GM12878 (cell line): ENCODE measurements around the gene SCD5. TPM values are rescaled to one million over a fixed set of nuclear protein-coding genes. Genes with fewer than 3 reads are reported as not detected.

ENCODE experiments used
- ATAC-seq: fragments of 200-7000 bp; cut with Tn5 transposase; 3 replicates; pipeline ENCODE4 v1.9.1; 2020; ENCODE audit warnings: mild to moderate bottlenecking, moderate library complexity
- BruUV-seq: library from RNA; stranded (reverse); fragments of 400-500 nt; replicated peaks from 2 replicates; lab custom pipeline; 2021; lab: Mats Ljungman, UMichigan
- CTCF ChIA-PET: fragments of 300-600 bp; sonication (Branson Sonifier 250); formaldehyde crosslinking; extraction: SDS; loops from one replicate; lab custom pipeline; 2021; ENCODE audit warnings: inconsistent platforms; lab: Yijun Ruan, JAX
- POLR2A ChIA-PET: fragments of 350-600 bp; formaldehyde crosslinking; extraction: SDS; loops from one replicate; lab custom pipeline; 2021; ENCODE audit warnings: inconsistent platforms; lab: Charles Lee
- RAD21 ChIA-PET: fragments of 300-600 bp; sonication (Branson Sonifier 250); formaldehyde crosslinking; loops from one replicate; lab custom pipeline; 2023; ENCODE audit warnings: antibody characterized with exemption; ENCODE audit not compliant: unreplicated experiment; lab: Charles Lee
- SMC1A ChIA-PET: fragments of 300-600 bp; sonication (Branson Sonifier 250); formaldehyde crosslinking; loops from one replicate; lab custom pipeline; 2023; ENCODE audit not compliant: unreplicated experiment, uncharacterized antibody; lab: Charles Lee
- DNase-seq: peaks from one replicate; pipeline ENCODE4 v3.0.0-alpha.2; 2011; ENCODE audit warnings: low read depth, low spot score
- FAIRE-seq: peaks from 3 replicates; lab custom pipeline; 2011; peaks lifted over from hg19 to GRCh38; lab: Jason Lieb, UNC
- H2AFZ ChIP-seq: 2 replicates; pipeline ENCODE4 v1.6.0; 2011; ENCODE audit warnings: low read depth, low read length, control low read depth; ENCODE audit not compliant: control insufficient read depth
- H3K27ac ChIP-seq: 2 replicates; pipeline ENCODE4 v1.5.1; 2011; ENCODE audit warnings: control low read depth; ENCODE audit not compliant: control insufficient read depth, insufficient read depth
- H3K27me3 ChIP-seq, 2 experiments: replicated peaks in 1 of 2; 2 replicates each; pipeline versions ENCODE4 v1.6.0 to v1.6.1; 2011; ENCODE audit warnings: low read length in 1 of 2; ENCODE audit not compliant: control insufficient read depth in 2 of 2, insufficient read depth in 2 of 2
- H3K36me3 ChIP-seq, 2 experiments: 2 replicates each; pipeline ENCODE4 v1.5.1; 2011; ENCODE audit warnings: low read length in 1 of 2; ENCODE audit not compliant: control insufficient read depth in 2 of 2, insufficient read depth in 2 of 2
- H3K4me1 ChIP-seq: 2 replicates; pipeline ENCODE4 v1.6.1; 2011; ENCODE audit warnings: mild to moderate bottlenecking, low read length, moderate library complexity, mixed read lengths; ENCODE audit not compliant: control insufficient read depth, insufficient read depth
- H3K4me2 ChIP-seq: 2 replicates; pipeline ENCODE4 v1.6.0; 2011; ENCODE audit warnings: control low read depth; ENCODE audit not compliant: control insufficient read depth, insufficient read depth
- H3K4me3 ChIP-seq: fragments of 200-600 bp; sonication (generic); 2 replicates; pipeline ENCODE4 v1.5.1; 2016
- H3K79me2 ChIP-seq: 2 replicates; pipeline ENCODE4 v1.6.0; 2011; ENCODE audit warnings: low read length; ENCODE audit not compliant: control insufficient read depth, insufficient read depth
- H3K9ac ChIP-seq: 2 replicates; pipeline ENCODE4 v1.8.0; 2011; ENCODE audit warnings: low read length, control low read depth, mixed read lengths; ENCODE audit not compliant: control insufficient read depth, insufficient read depth
- H3K9me3 ChIP-seq: replicated peaks from 3 replicates; pipeline ENCODE4 v1.5.1; 2011; ENCODE audit warnings: mild to moderate bottlenecking, low read length; ENCODE audit not compliant: control insufficient read depth, insufficient read depth
- H4K20me1 ChIP-seq: 2 replicates; pipeline ENCODE4 v1.6.0; 2011; ENCODE audit not compliant: control insufficient read depth, insufficient read depth
- BRCA1 ChIP-seq: IDR thresholded peaks from 2 replicates; pipeline ENCODE4 v1.6.1; 2011; ENCODE audit warnings: low read depth, low read length, improper control_type of control experiment
- CHD4 ChIP-seq: fragments of 200-600 bp; sonication (generic); IDR thresholded peaks from 2 replicates; pipeline ENCODE4 v1.6.1; 2016; ENCODE audit warnings: mild to moderate bottlenecking
- IRF4 ChIP-seq: IDR thresholded peaks from 2 replicates; pipeline ENCODE4 v1.6.1; 2011; ENCODE audit warnings: low read depth, low read length
- KAT2A ChIP-seq: conservative IDR thresholded peaks from 2 replicates; pipeline ENCODE4 v1.6.1; 2011; ENCODE audit warnings: low read depth, low read length; ENCODE audit not compliant: control insufficient read depth
- MTA2 ChIP-seq: fragments of 450-650 bp; IDR thresholded peaks from 2 replicates; pipeline ENCODE4 v1.6.1; 2016; ENCODE audit warnings: low read depth, mild to moderate bottlenecking, moderate library complexity
- MTA3 ChIP-seq: IDR thresholded peaks from 2 replicates; pipeline ENCODE4 v1.6.1; 2012; ENCODE audit warnings: low read length, inconsistent platforms, borderline replicate concordance
- NFYB ChIP-seq: IDR thresholded peaks from 2 replicates; pipeline ENCODE4 v1.6.1; 2011; ENCODE audit warnings: low read depth, mild to moderate bottlenecking, low read length, improper control_type of control experiment, moderate library complexity; ENCODE audit not compliant: insufficient read depth
- RB1 ChIP-seq: fragments of 450-650 bp; formaldehyde crosslinking; IDR thresholded peaks from 2 replicates; pipeline ENCODE4 v1.6.1; 2017; ENCODE audit warnings: mild to moderate bottlenecking, borderline replicate concordance
- SMAD1 ChIP-seq: fragments of 450-650 bp; IDR thresholded peaks from 2 replicates; pipeline ENCODE4 v1.6.1; 2018; ENCODE audit warnings: mild to moderate bottlenecking, low read depth; ENCODE audit not compliant: partially characterized antibody
- SRF ChIP-seq, 2 experiments: IDR thresholded peaks; 2 replicates each; pipeline ENCODE4 v1.6.1; 2011; ENCODE audit warnings: low read depth in 2 of 2, low read length in 2 of 2, mild to moderate bottlenecking in 1 of 2, moderate library complexity in 1 of 2
- WRNIP1 ChIP-seq: IDR thresholded peaks from 2 replicates; pipeline ENCODE4 v1.6.1; 2011; ENCODE audit warnings: low read depth, low read length, improper control_type of control experiment, borderline replicate concordance
- WGBS: methylation state at CpG from one replicate; pipeline ENCODE4 v1.1.6; 2016; ENCODE audit warnings: low lambda C conversion rate; ENCODE audit not compliant: insufficient replicate concordance, insufficient coverage; ENCODE audit errors: missing lambda C conversion rate; 5-methylcytosine and 5-hydroxymethylcytosine counted together
- in situ Hi-C: fragments of 300-500 bp; cut with MboI; formaldehyde crosslinking; loops from 9 replicates; pipeline ENCODE4 v1.14.3; 2018; ENCODE audit warnings: mixed read lengths
- intact Hi-C: fragments of 100-400 bp; cut with micrococcal nuclease; formaldehyde crosslinking; loops from one replicate; pipeline ENCODE4 v1.14.2; 2022; ENCODE audit not compliant: unreplicated experiment
- polyA plus RNA-seq, 11 experiments: library from polyadenylated mRNA; depleted of rRNA in 4 of 11; unstranded in 6 of 11; stranded (reverse) in 5 of 11; fragments of >200 nt; fragmentation: Nextera tagmentation in 4 of 11; fragmentation: Illumina TruSeq in 1 of 11; extraction: Ambion mirVana in 4 of 11; extraction: Trizol in 1 of 11; gene quantifications; 1 replicate in 1 of 11; 2 replicates in 10 of 11; pipeline versions ENCODE4 v1.2.1 to v1.2.3, GENCODE V29; 2011 to 2016; ENCODE audit warnings: inconsistent platforms in 2 of 11, missing spikeins in 2 of 11, low read depth in 1 of 11
- total RNA-seq, 4 experiments: library from RNA; depleted of rRNA in 3 of 4; stranded (reverse); fragments of >200 nt in 3 of 4; fragmentation: Illumina TruSeq in 1 of 4; extraction: Trizol in 1 of 4; gene quantifications; 2 replicates each; pipeline versions ENCODE4 v1.2.1 to v1.2.3, GENCODE V29; 2013 to 2021
- TF ChIP-seq, protein P1 (sequence below): fragments of 450-650 bp; IDR thresholded peaks from 2 replicates; pipeline ENCODE4 v1.6.1; 2017; ENCODE audit warnings: low read depth, mild to moderate bottlenecking, moderate library complexity
- TF ChIP-seq, protein P2 (sequence below): IDR thresholded peaks from 2 replicates; pipeline ENCODE4 v1.6.1; 2011; ENCODE audit warnings: borderline replicate concordance, low read depth, mild to moderate bottlenecking, moderate library complexity, mixed read lengths, low read length; ENCODE audit not compliant: insufficient read depth; ENCODE audit errors: extremely low read length
- TF ChIP-seq, protein P3 (sequence below): IDR thresholded peaks from 2 replicates; pipeline ENCODE4 v1.6.1; 2012; ENCODE audit warnings: mild to moderate bottlenecking, low read depth, low read length

SCD5 gene
- total and polyA plus RNA-seq, 10 of the 15 experiments (the other 5 are each of a cell fraction or from before 2014, with no cell fraction given) = 2.4 to 15.0 (median 4.2) TPM

DNA sequence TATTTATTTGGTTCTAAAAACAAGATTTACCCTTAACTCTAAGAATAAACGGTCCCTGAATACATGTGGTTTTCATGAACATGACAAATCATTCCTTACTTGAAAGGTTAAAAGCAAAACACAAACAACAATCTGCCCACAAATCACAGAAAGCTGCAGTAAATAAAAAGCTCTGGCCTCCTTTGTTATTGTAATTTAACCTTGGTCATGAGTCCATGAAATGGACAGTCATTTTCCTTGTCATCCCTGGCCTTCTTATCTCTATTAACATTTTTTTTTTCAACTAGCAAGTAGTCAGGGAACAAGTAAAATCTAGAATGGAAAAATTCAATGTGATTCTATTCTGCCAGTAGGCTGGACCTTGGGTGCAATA, 92.7 kb downstream of the SCD5 start:
- WGBS = 17% methylated on average over 1 of the region's 1 CpG
- ChIA-PET POLR2A (no interaction called here), CTCF (no interaction called here), SMC1A (no interaction called here), RAD21 (no interaction called here)
- Histone ChIP-seq H3K79me2 (no peaks in the 10 kb centered on the region), H3K27me3 (no peaks in the 10 kb centered on the region), H3K4me3 (no peak overlapping the region), H3K9me3 (no peaks in the 10 kb centered on the region), H2AFZ (no peak overlapping the region), H3K4me1 (no peaks in the 10 kb centered on the region), H4K20me1 (no peaks in the 10 kb centered on the region), H3K36me3 (no peaks in the 10 kb centered on the region), H3K4me2 (no peak overlapping the region), H3K27ac (no peak overlapping the region), H3K9ac (no peak overlapping the region)
- ATAC-seq (no peak), DNase-seq (no peak), FAIRE-seq (no peak)
- intact Hi-C loops (no loop called here), in situ Hi-C loops (no loop called here)
- BruUV-seq = no TSS peak
- TF ChIP-seq NFYB (no peak), IRF4 (no peak), MTA2 (no peak), MTA3 (no peak), KAT2A (no peak), RB1 (no peak), BRCA1 (no peak), WRNIP1 (no peak), SRF (IDR thresholded peaks at IDR 0.05; ENCODE audit: low read depth in 2 of 2, low read length in 2 of 2) (no peak), CHD4 (no peak), SMAD1 (no peak)
- TF ChIP-seq, protein P1, sequence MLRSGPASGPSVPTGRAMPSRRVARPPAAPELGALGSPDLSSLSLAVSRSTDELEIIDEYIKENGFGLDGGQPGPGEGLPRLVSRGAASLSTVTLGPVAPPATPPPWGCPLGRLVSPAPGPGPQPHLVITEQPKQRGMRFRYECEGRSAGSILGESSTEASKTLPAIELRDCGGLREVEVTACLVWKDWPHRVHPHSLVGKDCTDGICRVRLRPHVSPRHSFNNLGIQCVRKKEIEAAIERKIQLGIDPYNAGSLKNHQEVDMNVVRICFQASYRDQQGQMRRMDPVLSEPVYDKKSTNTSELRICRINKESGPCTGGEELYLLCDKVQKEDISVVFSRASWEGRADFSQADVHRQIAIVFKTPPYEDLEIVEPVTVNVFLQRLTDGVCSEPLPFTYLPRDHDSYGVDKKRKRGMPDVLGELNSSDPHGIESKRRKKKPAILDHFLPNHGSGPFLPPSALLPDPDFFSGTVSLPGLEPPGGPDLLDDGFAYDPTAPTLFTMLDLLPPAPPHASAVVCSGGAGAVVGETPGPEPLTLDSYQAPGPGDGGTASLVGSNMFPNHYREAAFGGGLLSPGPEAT = no peak
- TF ChIP-seq, protein P2, sequence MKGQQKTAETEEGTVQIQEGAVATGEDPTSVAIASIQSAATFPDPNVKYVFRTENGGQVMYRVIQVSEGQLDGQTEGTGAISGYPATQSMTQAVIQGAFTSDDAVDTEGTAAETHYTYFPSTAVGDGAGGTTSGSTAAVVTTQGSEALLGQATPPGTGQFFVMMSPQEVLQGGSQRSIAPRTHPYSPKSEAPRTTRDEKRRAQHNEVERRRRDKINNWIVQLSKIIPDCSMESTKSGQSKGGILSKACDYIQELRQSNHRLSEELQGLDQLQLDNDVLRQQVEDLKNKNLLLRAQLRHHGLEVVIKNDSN = no peak
- TF ChIP-seq, protein P3, sequence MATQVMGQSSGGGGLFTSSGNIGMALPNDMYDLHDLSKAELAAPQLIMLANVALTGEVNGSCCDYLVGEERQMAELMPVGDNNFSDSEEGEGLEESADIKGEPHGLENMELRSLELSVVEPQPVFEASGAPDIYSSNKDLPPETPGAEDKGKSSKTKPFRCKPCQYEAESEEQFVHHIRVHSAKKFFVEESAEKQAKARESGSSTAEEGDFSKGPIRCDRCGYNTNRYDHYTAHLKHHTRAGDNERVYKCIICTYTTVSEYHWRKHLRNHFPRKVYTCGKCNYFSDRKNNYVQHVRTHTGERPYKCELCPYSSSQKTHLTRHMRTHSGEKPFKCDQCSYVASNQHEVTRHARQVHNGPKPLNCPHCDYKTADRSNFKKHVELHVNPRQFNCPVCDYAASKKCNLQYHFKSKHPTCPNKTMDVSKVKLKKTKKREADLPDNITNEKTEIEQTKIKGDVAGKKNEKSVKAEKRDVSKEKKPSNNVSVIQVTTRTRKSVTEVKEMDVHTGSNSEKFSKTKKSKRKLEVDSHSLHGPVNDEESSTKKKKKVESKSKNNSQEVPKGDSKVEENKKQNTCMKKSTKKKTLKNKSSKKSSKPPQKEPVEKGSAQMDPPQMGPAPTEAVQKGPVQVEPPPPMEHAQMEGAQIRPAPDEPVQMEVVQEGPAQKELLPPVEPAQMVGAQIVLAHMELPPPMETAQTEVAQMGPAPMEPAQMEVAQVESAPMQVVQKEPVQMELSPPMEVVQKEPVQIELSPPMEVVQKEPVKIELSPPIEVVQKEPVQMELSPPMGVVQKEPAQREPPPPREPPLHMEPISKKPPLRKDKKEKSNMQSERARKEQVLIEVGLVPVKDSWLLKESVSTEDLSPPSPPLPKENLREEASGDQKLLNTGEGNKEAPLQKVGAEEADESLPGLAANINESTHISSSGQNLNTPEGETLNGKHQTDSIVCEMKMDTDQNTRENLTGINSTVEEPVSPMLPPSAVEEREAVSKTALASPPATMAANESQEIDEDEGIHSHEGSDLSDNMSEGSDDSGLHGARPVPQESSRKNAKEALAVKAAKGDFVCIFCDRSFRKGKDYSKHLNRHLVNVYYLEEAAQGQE = no peak
